ENCODE measurements around the gene TENM4.

TENM4 gene

GRCh38 chr11:78952890-78953289 lies 487.9 kb downstream of the TENM4 start:
- DNase-seq, result no peak

DNA sequence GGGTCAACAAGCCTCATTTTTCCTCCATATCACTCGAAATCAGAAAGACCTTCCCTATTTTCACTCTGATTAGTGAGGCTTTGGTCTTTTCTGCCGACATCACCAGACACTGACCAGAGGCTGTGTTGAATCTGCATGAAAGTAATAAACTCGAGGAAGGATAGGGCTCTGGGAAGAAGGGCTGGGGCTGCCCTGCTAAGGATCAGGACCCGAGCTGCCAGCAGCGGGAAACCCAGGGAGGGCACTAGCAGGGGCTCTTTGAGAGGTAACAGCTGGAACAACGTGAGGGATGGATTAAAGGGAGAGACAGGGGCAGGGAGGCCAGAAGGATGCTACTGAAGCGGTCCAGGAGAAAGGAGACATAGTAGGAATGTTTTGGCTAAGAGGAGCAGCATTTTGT lies 488.7 kb downstream of the TENM4 start:
- no peak for DNase-seq

DNA sequence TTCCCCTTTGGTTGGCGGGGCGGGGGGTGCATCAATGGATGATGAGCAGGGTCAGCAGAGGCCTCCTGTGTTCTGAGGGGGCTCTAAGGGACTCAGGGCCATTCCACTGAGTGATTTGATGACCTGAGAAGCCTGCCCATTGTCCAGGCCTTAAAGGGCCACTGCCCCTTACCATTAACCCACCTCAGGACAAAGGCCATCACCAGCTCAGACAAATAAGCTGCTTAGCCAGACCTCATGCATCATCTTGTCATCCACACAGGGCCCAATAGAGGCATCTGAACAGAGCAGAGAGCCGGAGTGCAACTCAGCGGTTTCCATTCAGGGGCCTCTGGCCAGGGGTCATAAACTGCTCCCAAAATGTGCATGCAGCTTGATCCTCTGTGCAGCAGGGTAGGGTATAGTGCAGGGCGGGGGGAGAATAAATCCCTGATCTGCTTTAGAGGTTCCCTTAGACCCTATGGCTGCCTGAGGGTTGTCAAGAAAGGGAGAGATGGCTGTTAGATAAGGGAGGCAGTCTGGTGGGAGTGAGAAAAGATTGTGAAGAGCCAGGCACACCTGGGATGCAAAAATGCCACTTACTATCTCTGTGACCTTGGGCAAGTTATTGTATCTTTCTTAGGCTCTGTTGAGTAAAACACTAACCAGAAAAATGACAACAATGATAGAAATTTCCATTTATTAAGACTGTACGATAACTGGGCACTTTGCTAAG lies 490.7 kb downstream of the TENM4 start:
- no peak for DNase-seq

- no peak for DNase-seq
Observed at GRCh38 chr11:78946945-78947902, 493.6 kb downstream of the TENM4 start.

DNA sequence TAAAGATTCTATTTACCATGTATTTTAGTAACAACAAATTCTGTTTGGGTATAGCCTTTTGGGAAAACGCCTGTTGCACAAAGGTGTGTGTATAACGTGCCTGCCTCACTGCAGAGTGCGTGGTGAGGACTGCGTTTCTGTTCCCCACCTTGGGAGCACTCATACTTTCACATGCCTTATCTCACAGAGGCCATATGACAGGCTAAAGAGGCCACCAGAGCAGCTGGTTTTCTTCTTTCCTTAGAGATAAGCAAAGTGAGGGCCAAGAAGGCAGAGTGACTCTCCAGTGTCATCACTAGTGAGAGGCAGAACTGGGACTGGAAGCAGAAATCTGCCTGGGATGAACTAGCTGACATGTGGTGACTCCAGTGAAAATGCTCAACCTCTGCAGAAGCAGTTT lies 497.0 kb downstream of the TENM4 start:
- DNase-seq, result no peak

DNA sequence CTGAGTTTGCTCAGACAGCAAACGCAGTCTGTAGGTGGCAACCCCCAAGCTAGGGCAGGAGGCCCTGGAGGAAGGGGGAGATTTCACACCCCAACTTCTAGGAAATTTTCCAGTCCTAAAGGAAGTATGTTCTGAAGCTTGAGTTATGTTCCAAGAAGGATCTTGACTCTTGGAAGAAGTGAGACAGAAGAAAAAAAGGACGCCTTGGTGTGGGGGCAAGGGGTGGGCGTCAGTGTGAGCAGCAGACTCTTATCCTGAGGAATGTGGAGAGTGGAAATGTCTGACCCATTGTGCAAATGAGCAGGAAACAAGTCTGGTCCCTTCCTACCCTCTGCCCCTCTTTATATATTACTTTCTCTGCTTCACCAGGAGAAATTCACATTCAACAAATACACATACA lies 497.7 kb downstream of the TENM4 start:
- DNase-seq, result no peak

GRCh38 chr11:78941226-78941851 lies 499.5 kb downstream of the TENM4 start:
- no peak for DNase-seq

GRCh38 chr11:78940500-78941225 lies 500.2 kb downstream of the TENM4 start:
- DNase-seq, result peak; percentile 92 to 95

DNA sequence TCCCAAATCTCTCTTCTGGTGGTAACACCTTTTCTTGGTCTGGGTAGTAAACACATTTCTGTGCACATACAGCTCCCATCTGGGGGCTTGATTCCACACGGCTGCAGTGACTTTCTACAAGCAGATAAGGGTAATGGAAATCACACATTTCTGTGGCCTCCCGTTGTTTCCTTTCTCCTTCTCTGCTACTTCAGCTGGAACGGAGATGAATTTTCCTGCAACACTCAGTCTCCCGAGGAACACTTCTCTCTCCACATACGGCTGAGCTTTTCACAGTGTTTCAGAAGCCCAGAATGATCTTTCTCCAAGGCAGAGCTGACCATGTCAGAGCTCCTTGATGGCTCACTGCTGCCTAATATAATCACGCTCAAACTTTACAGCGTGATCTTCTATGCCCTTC lies 501.9 kb downstream of the TENM4 start:
- peak; percentile 18 to 46 for DNase-seq

GRCh38 chr11:78938036-78938435 lies 502.8 kb downstream of the TENM4 start:
- no peak for DNase-seq

- no peak for DNase-seq
Observed at GRCh38 chr11:78935398-78936068, 505.3 kb downstream of the TENM4 start.

DNA sequence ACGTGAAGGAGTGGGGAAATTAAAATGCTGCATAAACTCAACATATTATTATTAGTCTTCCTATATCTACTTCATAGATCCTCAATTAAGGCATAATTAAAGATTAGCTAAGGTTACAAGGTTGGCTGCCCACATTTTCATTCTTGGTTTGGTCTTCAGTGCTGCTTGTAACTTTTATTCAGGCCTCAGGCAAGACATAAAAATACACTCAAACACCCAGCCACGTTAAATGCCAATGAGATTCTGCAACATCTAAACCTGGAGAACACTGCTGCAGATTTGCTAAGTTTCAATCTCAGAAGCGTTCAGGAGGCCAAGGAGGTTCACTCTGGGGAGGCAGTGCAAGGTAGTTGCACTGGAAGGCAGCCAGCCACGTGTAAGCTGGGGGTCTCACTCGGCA lies 507.5 kb downstream of the TENM4 start:
- DNase-seq, result no peak

DNA sequence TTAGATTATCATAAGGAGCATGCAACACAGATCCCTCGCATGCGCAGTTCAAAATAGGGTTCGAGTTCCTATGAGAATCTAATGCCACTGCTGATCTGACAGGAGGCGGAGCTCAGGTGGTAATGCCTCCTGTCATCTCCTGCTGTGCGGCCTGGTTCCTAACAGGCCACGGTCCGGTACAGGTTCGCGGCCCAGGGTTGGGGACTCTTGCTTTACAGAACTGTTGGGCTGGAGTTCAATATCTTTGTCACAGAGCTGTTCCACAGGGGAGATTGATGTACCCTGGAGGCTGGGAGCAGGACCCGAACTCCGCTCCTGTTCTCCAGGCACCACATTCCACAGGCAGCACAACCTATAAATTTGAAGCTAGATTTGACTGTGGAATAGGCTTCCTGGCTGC lies 508.1 kb downstream of the TENM4 start:
- DNase-seq, result no peak

- DNase-seq, result no peak
Observed at GRCh38 chr11:78931891-78932290, 508.9 kb downstream of the TENM4 start.

- no peak for DNase-seq
Observed at GRCh38 chr11:78930810-78931523, 509.9 kb downstream of the TENM4 start.

GRCh38 chr11:78929906-78930220 lies 511.0 kb downstream of the TENM4 start:
- DNase-seq, result no peak

- no peak for DNase-seq
Observed at GRCh38 chr11:78929207-78929905, 511.5 kb downstream of the TENM4 start.

- DNase-seq, result peak; percentile 10 to 57
Observed at GRCh38 chr11:78927511-78927910, 513.3 kb downstream of the TENM4 start.

DNA sequence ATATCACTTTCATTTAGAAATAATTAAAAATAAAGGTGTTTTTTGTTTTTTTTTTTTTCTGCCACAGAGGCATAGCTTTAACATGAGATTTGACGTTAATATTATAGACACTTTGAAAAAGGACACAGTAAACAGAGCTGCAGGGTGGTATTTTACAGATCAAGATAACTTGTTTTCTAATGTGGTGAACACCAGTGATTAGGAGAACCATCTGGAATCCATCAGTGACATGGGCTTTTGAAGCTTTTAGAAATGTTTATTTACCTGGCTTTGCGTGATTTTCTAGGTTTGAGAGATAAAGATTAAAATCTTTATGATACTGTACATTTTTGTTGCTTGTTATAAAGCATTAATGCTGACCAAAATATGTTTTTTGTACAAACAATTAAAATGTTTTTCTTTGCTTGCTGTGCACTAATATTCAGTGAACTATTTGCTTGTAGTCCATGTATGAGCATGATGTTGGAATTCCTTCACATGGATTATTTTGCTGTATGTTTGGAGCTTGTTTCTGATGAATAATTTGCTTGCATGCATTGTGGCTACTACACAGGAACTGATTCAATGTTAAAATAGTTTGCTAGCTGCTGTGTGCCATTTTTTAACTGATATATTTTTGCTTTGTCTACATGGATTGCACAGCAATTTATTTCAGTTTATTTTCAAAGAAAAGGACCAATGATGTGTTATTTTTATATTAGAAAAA lies 514.0 kb downstream of the TENM4 start:
- no peak for DNase-seq

GRCh38 chr11:78925387-78925786 lies 515.4 kb downstream of the TENM4 start:
- DNase-seq, result no peak

Data from NCI-H187 (cell line).